Panc1 (cell line): Measurements from ENCODE around the gene ABCF3. TPM values are rescaled to one million over a fixed set of nuclear protein-coding genes. Genes with fewer than 3 reads are reported as not detected.

ENCODE experiments used
- ATAC-seq: fragments of 200-7000 bp; cut with Tn5 transposase; 2 replicates; pipeline ENCODE4 v1.9.1; 2020; ENCODE audit warnings: mild to moderate bottlenecking, moderate library complexity
- BruUV-seq: library from RNA; stranded (reverse); fragments of 400-500 nt; replicated peaks from 2 replicates; lab custom pipeline; 2021; lab: Mats Ljungman, UMichigan
- CTCF ChIA-PET: fragments of 300-600 bp; sonication (Branson Sonifier 250); formaldehyde crosslinking; loops from one replicate; lab custom pipeline; 2022; ENCODE audit warnings: antibody characterized with exemption; lab: Charles Lee
- POLR2A ChIA-PET: fragments of 300-600 bp; sonication (Branson Sonifier 250); formaldehyde crosslinking; loops from one replicate; lab custom pipeline; 2022; ENCODE audit warnings: antibody characterized with exemption; lab: Charles Lee
- DNase-seq: peaks from one replicate; pipeline ENCODE4 v3.0.0-alpha.2; 2010; ENCODE audit warnings: low read depth, low spot score
- H3K27ac ChIP-seq: 2 replicates; pipeline ENCODE4 v1.5.1; 2011; ENCODE audit warnings: mild to moderate bottlenecking, low read length, inconsistent platforms
- H3K27me3 ChIP-seq: fragments of 200-500 bp; sonication (Bioruptor generic); 2 replicates; pipeline ENCODE4 v1.6.0; 2014; ENCODE audit warnings: low read length, inconsistent platforms; ENCODE audit not compliant: control insufficient read depth, insufficient read depth
- H3K36me3 ChIP-seq: fragments of 200-500 bp; sonication (Bioruptor generic); 2 replicates; pipeline ENCODE4 v1.5.1; 2014; ENCODE audit warnings: inconsistent platforms, mild to moderate bottlenecking, low read length, moderate library complexity; ENCODE audit not compliant: control insufficient read depth, insufficient read depth
- H3K4me1 ChIP-seq: 2 replicates; pipeline ENCODE4 v1.5.1; 2011; ENCODE audit warnings: inconsistent platforms, mild to moderate bottlenecking, low read length, moderate library complexity; ENCODE audit not compliant: control insufficient read depth, insufficient read depth
- H3K4me3 ChIP-seq, 2 experiments: 2 replicates each; pipeline ENCODE4 v1.5.1; 2011 to 2012; ENCODE audit warnings: low read depth in 2 of 2, low read length in 2 of 2, mild to moderate bottlenecking in 2 of 2, inconsistent platforms in 1 of 2, moderate library complexity in 1 of 2
- H3K9me3 ChIP-seq: fragments of 200-500 bp; sonication (Bioruptor generic); 2 replicates; pipeline ENCODE4 v1.5.1; 2014; ENCODE audit warnings: low read depth, mild to moderate bottlenecking, inconsistent platforms, low read length, moderate library complexity; ENCODE audit not compliant: control insufficient read depth, insufficient read depth
- POLR2AphosphoS5 ChIP-seq: IDR thresholded peaks from 2 replicates; pipeline ENCODE4 v1.6.1; 2012; ENCODE audit warnings: mild to moderate bottlenecking, low read depth, low read length, moderate library complexity
- SIN3A ChIP-seq: IDR thresholded peaks from 2 replicates; pipeline ENCODE4 v1.6.1; 2012; ENCODE audit warnings: low read depth, mild to moderate bottlenecking, low read length, moderate library complexity, borderline replicate concordance; ENCODE audit not compliant: insufficient read depth
- TCF7L2 ChIP-seq: IDR thresholded peaks from 2 replicates; pipeline ENCODE4 v1.6.1; 2011; ENCODE audit warnings: mild to moderate bottlenecking, low read depth, low read length, inconsistent platforms
- in situ Hi-C: cut with HindIII; loops from 2 replicates; pipeline ENCODE4 v1.10.0; 2016; ENCODE audit warnings: low sequenced_read_pairs, low pct_unique_long_range_greater_than_20kb
- intact Hi-C: fragments of 100-400 bp; cut with micrococcal nuclease; formaldehyde crosslinking; loops from one replicate; pipeline ENCODE4 v1.10.0; 2022; ENCODE audit not compliant: unreplicated experiment
- total RNA-seq: library from RNA; stranded (reverse); gene quantifications from one replicate; pipeline ENCODE4 v1.2.1, GENCODE V29; 2021; ENCODE audit not compliant: unreplicated experiment
- TF ChIP-seq, protein P1 (sequence below): fragments of 450-650 bp; IDR thresholded peaks from 2 replicates; pipeline ENCODE4 v1.5.1; 2017; ENCODE audit warnings: mild to moderate bottlenecking
- TF ChIP-seq, protein P2 (sequence below), 2 experiments: IDR thresholded peaks; 2 replicates each; pipeline ENCODE4 v1.6.1; 2011 to 2012; ENCODE audit warnings: low read depth in 2 of 2, control low read depth in 1 of 2, low read length in 1 of 2, mild to moderate bottlenecking in 1 of 2, moderate library complexity in 1 of 2; ENCODE audit not compliant: insufficient read depth in 1 of 2

Gene ABCF3
- total RNA-seq, 1 experiment from 2014 or later: 101 TPM

DNA sequence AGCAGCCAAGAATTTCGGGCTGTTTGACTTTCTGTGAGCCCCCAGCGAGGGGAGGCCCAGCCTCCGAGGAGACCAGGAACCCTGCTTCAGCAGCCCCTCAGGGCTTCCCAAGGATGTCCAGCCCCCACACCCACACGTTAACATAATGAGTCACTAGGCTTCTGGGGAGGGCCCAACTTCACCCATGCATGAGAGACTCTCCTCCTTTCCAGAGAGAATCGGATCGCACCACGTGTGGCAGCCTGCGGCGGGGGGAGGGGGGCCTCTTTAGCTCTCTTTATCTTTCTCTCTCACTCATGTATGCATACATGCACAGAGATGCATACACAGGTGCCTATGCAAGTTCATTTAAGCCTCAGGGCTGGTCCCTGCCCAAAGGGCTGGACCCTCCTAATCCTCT is 14.4 kb upstream of the ABCF3 start:
- BruUV-seq: no TSS peak
- intact Hi-C loops (no loop called here), in situ Hi-C loops (no loop called here)
- ATAC-seq (no peak), DNase-seq (no peak)
- Histone ChIP-seq H3K27ac (no peak overlapping the region), H3K9me3 (no peaks in the 10 kb centered on the region), H3K4me3 (no peak overlapping the region), H3K36me3 (peaks cover 6% of the 10 kb centered on the region; the same call in 1 of the 2 replicates), H3K27me3 (no peaks in the 10 kb centered on the region), H3K4me1 (peaks cover 13% of the 10 kb centered on the region)
- ChIA-PET CTCF (no interaction called here), POLR2A (interaction anchor here (0.6 kb wide), 1 partner anchor 15 kb away, joined by 19 read pairs; no protein-coding TSS in a partner anchor)
- TF ChIP-seq POLR2AphosphoS5: no peak
- TF ChIP-seq, protein P1, sequence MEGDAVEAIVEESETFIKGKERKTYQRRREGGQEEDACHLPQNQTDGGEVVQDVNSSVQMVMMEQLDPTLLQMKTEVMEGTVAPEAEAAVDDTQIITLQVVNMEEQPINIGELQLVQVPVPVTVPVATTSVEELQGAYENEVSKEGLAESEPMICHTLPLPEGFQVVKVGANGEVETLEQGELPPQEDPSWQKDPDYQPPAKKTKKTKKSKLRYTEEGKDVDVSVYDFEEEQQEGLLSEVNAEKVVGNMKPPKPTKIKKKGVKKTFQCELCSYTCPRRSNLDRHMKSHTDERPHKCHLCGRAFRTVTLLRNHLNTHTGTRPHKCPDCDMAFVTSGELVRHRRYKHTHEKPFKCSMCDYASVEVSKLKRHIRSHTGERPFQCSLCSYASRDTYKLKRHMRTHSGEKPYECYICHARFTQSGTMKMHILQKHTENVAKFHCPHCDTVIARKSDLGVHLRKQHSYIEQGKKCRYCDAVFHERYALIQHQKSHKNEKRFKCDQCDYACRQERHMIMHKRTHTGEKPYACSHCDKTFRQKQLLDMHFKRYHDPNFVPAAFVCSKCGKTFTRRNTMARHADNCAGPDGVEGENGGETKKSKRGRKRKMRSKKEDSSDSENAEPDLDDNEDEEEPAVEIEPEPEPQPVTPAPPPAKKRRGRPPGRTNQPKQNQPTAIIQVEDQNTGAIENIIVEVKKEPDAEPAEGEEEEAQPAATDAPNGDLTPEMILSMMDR: no peak
- TF ChIP-seq TCF7L2: no peak
- TF ChIP-seq, protein P2, sequence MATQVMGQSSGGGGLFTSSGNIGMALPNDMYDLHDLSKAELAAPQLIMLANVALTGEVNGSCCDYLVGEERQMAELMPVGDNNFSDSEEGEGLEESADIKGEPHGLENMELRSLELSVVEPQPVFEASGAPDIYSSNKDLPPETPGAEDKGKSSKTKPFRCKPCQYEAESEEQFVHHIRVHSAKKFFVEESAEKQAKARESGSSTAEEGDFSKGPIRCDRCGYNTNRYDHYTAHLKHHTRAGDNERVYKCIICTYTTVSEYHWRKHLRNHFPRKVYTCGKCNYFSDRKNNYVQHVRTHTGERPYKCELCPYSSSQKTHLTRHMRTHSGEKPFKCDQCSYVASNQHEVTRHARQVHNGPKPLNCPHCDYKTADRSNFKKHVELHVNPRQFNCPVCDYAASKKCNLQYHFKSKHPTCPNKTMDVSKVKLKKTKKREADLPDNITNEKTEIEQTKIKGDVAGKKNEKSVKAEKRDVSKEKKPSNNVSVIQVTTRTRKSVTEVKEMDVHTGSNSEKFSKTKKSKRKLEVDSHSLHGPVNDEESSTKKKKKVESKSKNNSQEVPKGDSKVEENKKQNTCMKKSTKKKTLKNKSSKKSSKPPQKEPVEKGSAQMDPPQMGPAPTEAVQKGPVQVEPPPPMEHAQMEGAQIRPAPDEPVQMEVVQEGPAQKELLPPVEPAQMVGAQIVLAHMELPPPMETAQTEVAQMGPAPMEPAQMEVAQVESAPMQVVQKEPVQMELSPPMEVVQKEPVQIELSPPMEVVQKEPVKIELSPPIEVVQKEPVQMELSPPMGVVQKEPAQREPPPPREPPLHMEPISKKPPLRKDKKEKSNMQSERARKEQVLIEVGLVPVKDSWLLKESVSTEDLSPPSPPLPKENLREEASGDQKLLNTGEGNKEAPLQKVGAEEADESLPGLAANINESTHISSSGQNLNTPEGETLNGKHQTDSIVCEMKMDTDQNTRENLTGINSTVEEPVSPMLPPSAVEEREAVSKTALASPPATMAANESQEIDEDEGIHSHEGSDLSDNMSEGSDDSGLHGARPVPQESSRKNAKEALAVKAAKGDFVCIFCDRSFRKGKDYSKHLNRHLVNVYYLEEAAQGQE (IDR thresholded peaks at IDR 0.05; ENCODE audit: insufficient read depth in 1 of 2, low read depth in 2 of 2, low read length in 1 of 2): no peak
- TF ChIP-seq SIN3A: no peak

DNA sequence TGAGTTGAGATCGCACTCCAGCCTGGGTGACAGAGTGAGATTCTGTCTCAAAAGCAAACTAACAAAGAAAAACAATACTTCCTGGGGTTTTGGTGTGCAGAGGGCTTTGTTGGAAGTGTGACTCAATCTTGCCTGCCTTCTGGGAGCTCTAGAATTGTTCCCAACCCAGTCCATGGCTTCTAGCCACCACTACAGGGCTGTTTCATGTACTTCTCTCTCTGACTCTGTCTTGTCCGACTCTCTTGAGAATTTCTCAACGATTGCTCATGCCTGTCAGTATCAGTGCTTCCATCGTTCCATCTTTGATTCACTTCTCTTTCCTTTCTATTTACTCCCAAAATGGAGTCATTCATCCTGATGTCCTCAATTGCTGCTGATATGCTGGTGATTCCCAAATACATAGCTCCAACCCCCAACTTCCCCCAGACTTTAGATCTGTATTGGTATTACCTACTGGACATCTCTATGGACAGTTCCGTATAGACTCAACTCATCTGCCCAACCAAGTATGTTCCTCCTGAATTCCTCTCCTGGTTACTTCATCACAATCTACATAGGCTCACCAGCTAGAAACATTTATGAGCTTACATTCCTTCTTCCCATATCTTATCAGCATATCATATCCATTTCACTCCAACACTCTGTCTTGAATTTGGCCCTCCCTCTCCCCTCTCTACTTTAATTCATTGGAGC is 13.2 kb upstream of the ABCF3 start:
- Histone ChIP-seq H3K4me1 (peaks cover 18% of the 10 kb centered on the region), H3K27me3 (no peaks in the 10 kb centered on the region), H3K27ac (no peak overlapping the region), H3K36me3 (peaks cover 3% of the 10 kb centered on the region; the same call in 1 of the 2 replicates), H3K4me3 (no peak overlapping the region), H3K9me3 (no peaks in the 10 kb centered on the region)
- DNase-seq (no peak), ATAC-seq (no peak)
- CTCF ChIA-PET: no interaction called here
- POLR2A ChIA-PET: no interaction called here
- no peak for TF ChIP-seq TCF7L2
- 0 out of 2 replicates have a peak, but pooled peaks have one; percentile 6 for TF ChIP-seq POLR2AphosphoS5
- in situ Hi-C loops: no loop called here
- BruUV-seq: TSS peak; percentile 50
- intact Hi-C loops: no loop called here

DNA sequence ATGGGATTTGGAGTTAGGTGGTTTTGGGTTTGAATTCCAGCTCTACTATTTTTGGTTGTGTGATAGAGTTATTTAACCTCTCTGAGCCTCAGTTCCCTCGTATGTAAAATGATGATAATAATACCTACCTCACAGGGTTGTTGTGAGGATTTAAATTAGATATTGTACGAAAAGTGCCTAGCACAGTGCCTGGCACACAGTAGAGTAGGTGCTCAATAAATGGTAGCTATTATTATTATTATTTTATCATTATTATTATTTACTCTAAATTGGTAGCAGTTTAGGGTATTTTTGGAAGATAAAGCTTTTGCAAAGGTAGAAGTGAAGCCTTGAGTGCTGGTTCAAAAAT is 12.7 kb upstream of the ABCF3 start:
- intact Hi-C loops: no loop called here
- POLR2A ChIA-PET: interaction anchor here (1.0 kb wide), 1 partner anchor 18 kb away, joined by 6 read pairs; the partner anchor contains the start of gene DVL3

More for the DNA sequence above, 12.7 kb upstream of the ABCF3 start:
- H3K9me3 ChIP-seq: no peaks in the 10 kb centered on the region
- ATAC-seq: no peak
- peaks cover 4% of the 10 kb centered on the region; the same call in 1 of the 2 replicates for H3K36me3 ChIP-seq
- DNase-seq: no peak
- peaks cover 18% of the 10 kb centered on the region for H3K4me1 ChIP-seq
- in situ Hi-C loops: no loop called here
- no peaks in the 10 kb centered on the region for H3K27me3 ChIP-seq
- H3K27ac ChIP-seq: no peak overlapping the region
- no TSS peak for BruUV-seq
- H3K4me3 ChIP-seq: no peak overlapping the region
- TF ChIP-seq, protein P2 (IDR thresholded peaks at IDR 0.05; ENCODE audit: insufficient read depth in 1 of 2, low read depth in 2 of 2, low read length in 1 of 2): no peak
- TF ChIP-seq SIN3A: no peak
- TF ChIP-seq, protein P1: no peak
- TF ChIP-seq POLR2AphosphoS5: no peak
- no peak for TF ChIP-seq TCF7L2
- CTCF ChIA-PET: no interaction called here
